MM.1S (cell line): ENCODE results near the gene ULBP1.

ENCODE experiments used
- CTCF ChIP-seq: fragments of 300-600 bp; sonication (generic); IDR thresholded peaks from 2 replicates; pipeline ENCODE4 v1.5.1; 2016; ENCODE audit warnings: antibody characterized with exemption, low read length, mixed read lengths
- EZH2 ChIP-seq: fragments of 300-600 bp; sonication (generic); optimal IDR thresholded peaks from 2 replicates; pipeline ENCODE3; 2017; ENCODE audit warnings: low read depth, mild to moderate bottlenecking, antibody characterized with exemption, low read length, mixed read lengths

- TF ChIP-seq CTCF: no peak
- TF ChIP-seq EZH2: no peak
Measured at GRCh38 chr6:149974825-149975224, 11.1 kb downstream of the ULBP1 start.
